Retinal pigment epithelial cell (primary cell): ENCODE data around the gene GLB1L2.

Source experiments
- DNase-seq: peaks from one replicate; pipeline ENCODE4 v3.0.0-alpha.2; 2010; ENCODE audit warnings: low read depth
- H3K4me3 ChIP-seq: 2 replicates; pipeline ENCODE4 v1.5.1; 2011; ENCODE audit warnings: mild to moderate bottlenecking, low read length, control low read depth, moderate library complexity
- CTCF ChIP-seq: conservative IDR thresholded peaks from 2 replicates; pipeline ENCODE4 v1.5.1; 2011; ENCODE audit warnings: low read depth, low read length, control low read depth, inconsistent platforms

The GLB1L2 gene

GRCh38 chr11:134362192-134362901 lies 30.6 kb downstream of the GLB1L2 start:
- H3K4me3 ChIP-seq = no peak overlapping the region
- TF ChIP-seq CTCF = no peak
- no peak for DNase-seq

- no peak for DNase-seq
- TF ChIP-seq CTCF = no peak
- no peak overlapping the region for H3K4me3 ChIP-seq
Observed at GRCh38 chr11:134363161-134363560, 31.4 kb downstream of the GLB1L2 start.

GRCh38 chr11:134363592-134363991 lies 31.8 kb downstream of the GLB1L2 start:
- H3K4me3 ChIP-seq = no peak overlapping the region
- no peak for TF ChIP-seq CTCF
- no peak for DNase-seq

GRCh38 chr11:134364261-134364660 lies 32.5 kb downstream of the GLB1L2 start:
- H3K4me3 ChIP-seq = no peak overlapping the region
- no peak for TF ChIP-seq CTCF
- DNase-seq = no peak

DNA sequence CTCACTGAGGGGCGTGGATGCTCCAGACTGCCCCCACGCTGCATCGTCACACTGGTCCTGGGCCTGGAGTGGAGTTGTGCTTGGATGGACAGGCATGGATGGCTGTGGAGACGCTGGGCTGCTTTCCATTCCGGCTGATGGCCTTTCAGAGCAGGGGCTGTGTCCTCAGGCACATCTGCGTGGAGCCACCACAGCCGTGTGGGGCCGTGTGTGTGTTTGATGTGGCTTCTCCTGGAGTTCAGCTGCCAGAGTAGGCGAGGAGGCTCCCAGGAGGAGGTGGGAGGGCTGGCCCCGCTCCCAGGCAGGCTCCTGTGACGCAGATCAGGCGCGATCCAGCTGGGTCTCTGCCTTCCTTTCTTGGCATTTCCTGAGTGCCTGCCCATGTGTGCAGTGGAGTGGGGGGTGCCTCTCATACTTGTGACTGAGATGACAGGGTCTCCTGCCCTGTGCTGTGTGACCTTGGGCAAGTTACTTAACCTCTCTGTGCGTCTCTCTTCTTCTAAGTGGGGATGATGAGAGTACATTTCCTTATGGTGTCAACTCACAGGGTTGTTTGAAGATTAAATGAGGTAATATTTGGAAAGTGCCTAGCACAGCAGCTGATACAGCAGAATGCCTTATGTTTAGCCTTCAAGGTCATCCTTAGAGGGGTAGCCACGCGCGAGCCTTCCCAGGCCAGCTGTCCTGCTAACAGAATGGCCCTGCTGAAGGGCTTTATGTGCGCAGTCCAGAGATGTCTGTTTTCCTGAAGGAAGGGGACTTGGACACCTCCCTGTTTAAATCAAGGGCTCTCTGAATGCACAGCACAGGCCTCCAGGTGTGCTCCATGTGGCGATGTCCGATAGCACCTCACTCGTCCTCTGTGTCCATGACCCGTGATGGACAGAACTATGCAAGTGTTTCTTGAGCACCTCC lies 33.5 kb downstream of the GLB1L2 start:
- DNase-seq = no peak
- no peak for TF ChIP-seq CTCF
- no peak overlapping the region for H3K4me3 ChIP-seq

DNA sequence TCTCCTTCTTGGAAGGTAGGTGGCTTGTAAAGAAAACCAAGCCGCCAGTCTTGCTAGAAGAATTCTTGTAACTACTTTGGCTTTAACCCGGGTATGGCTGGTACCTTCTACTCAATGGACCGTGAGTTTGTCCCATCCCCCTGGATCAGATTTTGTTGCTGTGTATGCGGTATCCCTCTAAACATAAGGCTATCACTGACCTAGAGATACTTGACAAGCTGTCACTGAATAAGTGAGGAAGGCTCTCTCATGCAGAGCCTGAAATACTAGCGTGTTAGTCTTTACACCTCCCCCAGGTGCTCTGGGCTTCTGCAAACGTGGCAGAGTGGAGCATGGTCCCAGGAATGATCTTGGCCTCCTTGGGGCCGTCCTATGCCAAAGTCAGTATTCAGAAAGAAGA lies 34.5 kb downstream of the GLB1L2 start:
- no peak overlapping the region for H3K4me3 ChIP-seq
- no peak for DNase-seq
- no peak for TF ChIP-seq CTCF
